ENCODE results near the gene SCOC. TPM values are rescaled to one million over a fixed set of nuclear protein-coding genes. Genes with fewer than 3 reads are reported as not detected.

Gene SCOC
- total and polyA plus RNA-seq, 9 of the 15 experiments (the other 6 are each of a cell fraction or from before 2014, with no cell fraction given) = 16.8 to 110 (median 46.7) TPM

DNA sequence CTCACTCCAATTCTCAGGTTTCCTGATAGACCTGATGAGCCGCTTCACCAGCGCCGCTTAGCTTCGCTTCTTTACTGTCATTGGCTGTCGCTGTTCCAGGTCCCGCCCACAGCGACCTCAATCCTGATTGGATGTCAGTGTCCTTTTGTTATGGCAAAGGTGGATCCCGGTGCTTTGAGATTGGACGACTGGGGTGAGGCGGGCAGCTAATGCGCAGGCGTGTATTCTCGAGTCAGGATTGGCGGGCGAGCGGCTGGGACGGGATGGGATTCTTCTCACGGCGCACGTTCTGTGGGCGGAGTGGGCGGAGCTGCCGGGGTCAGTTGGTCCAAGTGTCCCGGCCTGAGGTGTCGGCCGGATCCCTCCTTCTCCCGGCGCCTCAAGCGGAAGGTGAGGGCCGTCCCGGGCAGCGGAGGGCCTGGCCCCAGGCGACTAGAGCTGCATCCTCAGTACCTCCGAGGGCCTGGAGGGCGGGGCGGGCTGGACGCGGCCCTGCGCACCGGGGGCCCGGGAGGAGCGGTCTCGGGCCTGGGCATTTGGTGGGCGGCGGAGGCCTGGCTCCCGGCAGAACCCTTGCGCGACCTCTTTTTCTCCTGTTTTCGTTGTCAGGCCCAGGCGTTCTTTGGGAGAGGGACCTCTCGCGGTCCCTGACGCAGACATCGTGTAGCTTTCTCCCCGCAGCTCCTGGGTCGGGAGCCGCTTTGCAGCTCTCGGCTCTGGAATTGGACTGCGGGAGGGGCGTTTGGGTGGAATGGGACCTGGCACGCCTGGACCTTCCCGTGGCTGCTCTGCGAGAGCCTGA lies at the start of gene SCOC (continued):
- TF ChIP-seq, protein P1, sequence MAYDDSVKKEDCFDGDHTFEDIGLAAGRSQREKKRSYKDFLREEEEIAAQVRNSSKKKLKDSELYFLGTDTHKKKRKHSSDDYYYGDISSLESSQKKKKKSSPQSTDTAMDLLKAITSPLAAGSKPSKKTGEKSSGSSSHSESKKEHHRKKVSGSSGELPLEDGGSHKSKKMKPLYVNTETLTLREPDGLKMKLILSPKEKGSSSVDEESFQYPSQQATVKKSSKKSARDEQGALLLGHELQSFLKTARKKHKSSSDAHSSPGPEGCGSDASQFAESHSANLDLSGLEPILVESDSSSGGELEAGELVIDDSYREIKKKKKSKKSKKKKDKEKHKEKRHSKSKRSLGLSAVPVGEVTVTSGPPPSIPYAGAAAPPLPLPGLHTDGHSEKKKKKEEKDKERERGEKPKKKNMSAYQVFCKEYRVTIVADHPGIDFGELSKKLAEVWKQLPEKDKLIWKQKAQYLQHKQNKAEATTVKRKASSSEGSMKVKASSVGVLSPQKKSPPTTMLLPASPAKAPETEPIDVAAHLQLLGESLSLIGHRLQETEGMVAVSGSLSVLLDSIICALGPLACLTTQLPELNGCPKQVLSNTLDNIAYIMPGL (CRISPR knock-in tag; IDR thresholded peaks at IDR 0.05) = no peak
- no peak for TF ChIP-seq ATF1 (CRISPR knock-in tag; IDR thresholded peaks at IDR 0.05)
- TF ChIP-seq ATF1 (tag; IDR thresholded peaks at IDR 0.05) = peak; percentile 73
- peak; percentile 84 for TF ChIP-seq MBD2 (IDR thresholded peaks at IDR 0.05; ENCODE audit: borderline replicate concordance, low read depth)
- TF ChIP-seq MAZ (CRISPR knock-in tag; conservative IDR thresholded peaks at IDR 0.05 in 1 of 2, IDR thresholded peaks at IDR 0.05 in 1 of 2) = peak in 1 of 2 experiments; percentile 65; a peak in 2 of 4 replicates
- TF ChIP-seq MCM7 (IDR thresholded peaks at IDR 0.05) = no peak
- TF ChIP-seq POLR2AphosphoS5 (IDR thresholded peaks at IDR 0.05; ENCODE audit: control insufficient read depth, insufficient read depth, low read depth, low read length) = peak; percentile 74
- peak in 1 of 2 experiments; percentile 20; a peak in 1 of 4 replicates for TF ChIP-seq TEAD1 (CRISPR knock-in tag; IDR thresholded peaks at IDR 0.05)
- TF ChIP-seq MLLT1 (IDR thresholded peaks at IDR 0.05) = peak in 1 of 2 experiments; percentile 65; a peak in 1 of 4 replicates
- TF ChIP-seq L3MBTL2 (IDR thresholded peaks at IDR 0.05) = peak; percentile 57; the same call in 1 of the 2 replicates
- TF ChIP-seq RBM17 (IDR thresholded peaks at IDR 0.05; ENCODE audit: borderline replicate concordance, low read depth, low read length) = no peak
- peak in 1 of 2 experiments; percentile 26; a peak in 1 of 4 replicates for TF ChIP-seq FOXK2 (conservative IDR thresholded peaks at IDR 0.05 in 1 of 2, IDR thresholded peaks at IDR 0.05 in 1 of 2; ENCODE audit: low read depth in 2 of 2)
- no peak for TF ChIP-seq NR2C2 (CRISPR knock-in tag; IDR thresholded peaks at IDR 0.05)
- TF ChIP-seq NR2C2 (tag; IDR thresholded peaks at IDR 0.05) = peak; percentile 89
- no peak for TF ChIP-seq FIP1L1 (IDR thresholded peaks at IDR 0.05; ENCODE audit: low read depth, low read length, poor library complexity, severe bottlenecking)
- TF ChIP-seq DLX4 (CRISPR knock-in tag; IDR thresholded peaks at IDR 0.05) = no peak
- TF ChIP-seq, protein P2, sequence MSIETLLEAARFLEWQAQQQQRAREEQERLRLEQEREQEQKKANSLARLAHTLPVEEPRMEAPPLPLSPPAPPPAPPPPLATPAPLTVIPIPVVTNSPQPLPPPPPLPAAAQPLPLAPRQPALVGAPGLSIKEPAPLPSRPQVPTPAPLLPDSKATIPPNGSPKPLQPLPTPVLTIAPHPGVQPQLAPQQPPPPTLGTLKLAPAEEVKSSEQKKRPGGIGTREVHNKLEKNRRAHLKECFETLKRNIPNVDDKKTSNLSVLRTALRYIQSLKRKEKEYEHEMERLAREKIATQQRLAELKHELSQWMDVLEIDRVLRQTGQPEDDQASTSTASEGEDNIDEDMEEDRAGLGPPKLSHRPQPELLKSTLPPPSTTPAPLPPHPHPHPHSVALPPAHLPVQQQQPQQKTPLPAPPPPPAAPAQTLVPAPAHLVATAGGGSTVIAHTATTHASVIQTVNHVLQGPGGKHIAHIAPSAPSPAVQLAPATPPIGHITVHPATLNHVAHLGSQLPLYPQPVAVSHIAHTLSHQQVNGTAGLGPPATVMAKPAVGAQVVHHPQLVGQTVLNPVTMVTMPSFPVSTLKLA (conservative IDR thresholded peaks at IDR 0.05) = peak in 1 of 2 experiments; percentile 66; a peak in 2 of 4 replicates
- peak; percentile 71 for TF ChIP-seq NR2C1 (IDR thresholded peaks at IDR 0.05)
- TF ChIP-seq NR2C1 (tag; IDR thresholded peaks at IDR 0.05) = peak; percentile 35; the same call in 1 of the 2 replicates
- TF ChIP-seq POLR2A (conservative IDR thresholded peaks at IDR 0.05) = peak; percentile 87
